Stimulated activated effector memory CD8-positive, alpha-beta T cell treated with anti-CD3 and anti-CD28 coated beads, Interleukin-12 subunit alpha, Interleukin-12 subunit beta, amount 100 ng/mL, for 72 hours (primary cell): ENCODE results near the gene ZNF524.
A peak's percentile ranks its signal among the peaks of the same experiment; 100 is the strongest.

ENCODE experiments used
- ATAC-seq: fragments of 150-1000 bp; cut with Tn5 transposase; 2 replicates; pipeline ENCODE4 v1.10.0; 2021
- DNase-seq, 2 donors: peaks; one replicate each; pipeline ENCODE4 v3.0.0; 2021 to 2022; ENCODE audit warnings: low spot score in 2 of 2
- H3K27ac Mint-ChIP-seq: one replicate; pipeline ENCODE4 v1.8.0; 2022; ENCODE audit warnings: mild to moderate bottlenecking, mixed read lengths
- H3K36me3 Mint-ChIP-seq: one replicate; pipeline ENCODE4 v1.8.0; 2022; ENCODE audit warnings: mild to moderate bottlenecking, mixed read lengths
- H3K4me1 Mint-ChIP-seq: one replicate; pipeline ENCODE4 v1.8.0; 2022; ENCODE audit warnings: mixed read lengths
- H3K4me3 Mint-ChIP-seq: one replicate; pipeline ENCODE4 v1.8.0; 2022; ENCODE audit warnings: mild to moderate bottlenecking, mixed read lengths
- H3K9me3 Mint-ChIP-seq: one replicate; pipeline ENCODE4 v1.8.0; 2022; ENCODE audit warnings: mixed read lengths

ZNF524 gene

GRCh38 chr19:55592391-55593090, 7.5 kb upstream of the ZNF524 start:
- peaks cover under 1% of the 10 kb centered on the region for H3K4me1 Mint-ChIP-seq
- H3K36me3 Mint-ChIP-seq = peaks cover 36% of the 10 kb centered on the region

GRCh38 chr19:55593096-55593772, 6.9 kb upstream of the ZNF524 start:
- no peak for DNase-seq
- Mint-ChIP-seq H3K4me1 (no peaks in the 10 kb centered on the region), H3K27ac (no peak overlapping the region), H3K9me3 (no peaks in the 10 kb centered on the region), H3K4me3 (no peak overlapping the region), H3K36me3 (peaks cover 36% of the 10 kb centered on the region)
- no peak for ATAC-seq

More at GRCh38 chr19:55592391-55593090, 7.5 kb upstream of the ZNF524 start:
- ATAC-seq = no peak
- no peak overlapping the region for H3K4me3 Mint-ChIP-seq
- DNase-seq = no peak
- H3K27ac Mint-ChIP-seq = no peak overlapping the region
- H3K9me3 Mint-ChIP-seq = no peaks in the 10 kb centered on the region

- H3K4me3 Mint-ChIP-seq = no peak overlapping the region
- H3K9me3 Mint-ChIP-seq = no peaks in the 10 kb centered on the region
- ATAC-seq = no peak
- H3K27ac Mint-ChIP-seq = no peak overlapping the region
- DNase-seq = no peak
- peaks cover 54% of the 10 kb centered on the region for H3K36me3 Mint-ChIP-seq
- H3K4me1 Mint-ChIP-seq = peaks cover 8% of the 10 kb centered on the region
Observed at GRCh38 chr19:55594996-55595545, 5.0 kb upstream of the ZNF524 start.

- peak overlapping the region; percentile 18 for H3K27ac Mint-ChIP-seq
Observed at GRCh38 chr19:55596304-55596703, 3.8 kb upstream of the ZNF524 start.

GRCh38 chr19:55597501-55597921, 2.6 kb upstream of the ZNF524 start:
- peaks cover 22% of the 10 kb centered on the region for H3K4me1 Mint-ChIP-seq
- H3K4me3 Mint-ChIP-seq = no peak overlapping the region
- peak overlapping the region; percentile 32 for H3K27ac Mint-ChIP-seq
- DNase-seq = no peak
- no peak for ATAC-seq
- H3K36me3 Mint-ChIP-seq = peaks cover 70% of the 10 kb centered on the region
- no peaks in the 10 kb centered on the region for H3K9me3 Mint-ChIP-seq

More at GRCh38 chr19:55596304-55596703, 3.8 kb upstream of the ZNF524 start:
- Mint-ChIP-seq H3K4me1 (peaks cover 14% of the 10 kb centered on the region), H3K4me3 (no peak overlapping the region), H3K9me3 (no peaks in the 10 kb centered on the region), H3K36me3 (peaks cover 61% of the 10 kb centered on the region)
- no peak for ATAC-seq
- no peak for DNase-seq

- H3K4me3 Mint-ChIP-seq = no peak overlapping the region
- peaks cover 22% of the 10 kb centered on the region for H3K4me1 Mint-ChIP-seq
- peaks cover 70% of the 10 kb centered on the region for H3K36me3 Mint-ChIP-seq
- no peak for DNase-seq
- H3K9me3 Mint-ChIP-seq = no peaks in the 10 kb centered on the region
- peak overlapping the region; percentile 32 for H3K27ac Mint-ChIP-seq
- no peak for ATAC-seq
Observed at GRCh38 chr19:55598034-55598433, 2.1 kb upstream of the ZNF524 start.

- DNase-seq = peak; percentile 95 to 99
- H3K4me1 Mint-ChIP-seq = peaks cover 28% of the 10 kb centered on the region
- H3K4me3 Mint-ChIP-seq = peak overlapping the region; percentile 88
- H3K36me3 Mint-ChIP-seq = peaks cover 64% of the 10 kb centered on the region
- ATAC-seq = peak; percentile 74
- no peaks in the 10 kb centered on the region for H3K9me3 Mint-ChIP-seq
- H3K27ac Mint-ChIP-seq = peak overlapping the region; percentile 98
Observed at GRCh38 chr19:55598719-55599467, 1.2 kb upstream of the ZNF524 start.

- Mint-ChIP-seq H3K4me1 (peaks cover 32% of the 10 kb centered on the region), H3K4me3 (peak within 1 kb of the TSS; percentile 88), H3K36me3 (peaks cover 61% of the 10 kb centered on the region), H3K9me3 (no peaks in the 10 kb centered on the region), H3K27ac (peak within 1 kb of the TSS; percentile 98)
- peak; percentile 83 for ATAC-seq
- DNase-seq = peak; percentile 89 to 98
Observed at GRCh38 chr19:55599468-55599841, 633 bp upstream of the ZNF524 start, which contains the start of gene FIZ1. Gene FIZ1 (minus strand): TSS chr19:55599517. CDS start chr19:55597865, 1,652 bp downstream.

- H3K9me3 Mint-ChIP-seq = no peaks in the 10 kb centered on the region
- DNase-seq (no peak), ATAC-seq (no peak)
- peak overlapping the region; percentile 88 for H3K4me3 Mint-ChIP-seq
- H3K36me3 Mint-ChIP-seq = peaks cover 54% of the 10 kb centered on the region
- H3K27ac Mint-ChIP-seq = peak overlapping the region; percentile 79
- peaks cover 37% of the 10 kb centered on the region for H3K4me1 Mint-ChIP-seq
Observed at GRCh38 chr19:55600662-55601028, 557 bp downstream of the ZNF524 start.

GRCh38 chr19:55601084-55601483, 996 bp downstream of the ZNF524 start:
- Mint-ChIP-seq H3K27ac (peak overlapping the region; percentile 79), H3K9me3 (no peaks in the 10 kb centered on the region), H3K4me3 (peak overlapping the region; percentile 88), H3K4me1 (peaks cover 41% of the 10 kb centered on the region), H3K36me3 (peaks cover 55% of the 10 kb centered on the region)
- DNase-seq (no peak), ATAC-seq (no peak)

GRCh38 chr19:55602104-55603001, 2.3 kb downstream of the ZNF524 start:
- peaks cover 59% of the 10 kb centered on the region for H3K36me3 Mint-ChIP-seq
- H3K4me3 Mint-ChIP-seq = peak overlapping the region; percentile 88
- ATAC-seq = no peak
- no peak overlapping the region for H3K27ac Mint-ChIP-seq
- H3K4me1 Mint-ChIP-seq = peaks cover 54% of the 10 kb centered on the region
- DNase-seq = no peak
- H3K9me3 Mint-ChIP-seq = no peaks in the 10 kb centered on the region

- peak overlapping the region; percentile 94 for H3K27ac Mint-ChIP-seq
- DNase-seq = no peak
- peak overlapping the region; percentile 91 for H3K4me3 Mint-ChIP-seq
- H3K9me3 Mint-ChIP-seq = no peaks in the 10 kb centered on the region
- no peak for ATAC-seq
- H3K36me3 Mint-ChIP-seq = peaks cover 60% of the 10 kb centered on the region
- H3K4me1 Mint-ChIP-seq = peaks cover 61% of the 10 kb centered on the region
Observed at GRCh38 chr19:55603115-55603514, 3.0 kb downstream of the ZNF524 start.

GRCh38 chr19:55603581-55604292, 3.6 kb downstream of the ZNF524 start:
- H3K9me3 Mint-ChIP-seq = no peaks in the 10 kb centered on the region
- peaks cover 63% of the 10 kb centered on the region for H3K4me1 Mint-ChIP-seq
- peak overlapping the region; percentile 91 for H3K4me3 Mint-ChIP-seq
- peaks cover 55% of the 10 kb centered on the region for H3K36me3 Mint-ChIP-seq
- DNase-seq (no peak), ATAC-seq (no peak)
- peak overlapping the region; percentile 94 for H3K27ac Mint-ChIP-seq

GRCh38 chr19:55605207-55605636, 5.1 kb downstream of the ZNF524 start:
- ATAC-seq = peak; percentile 84
- peak overlapping the region; percentile 91 for H3K4me3 Mint-ChIP-seq

More at GRCh38 chr19:55605207-55605636, 5.1 kb downstream of the ZNF524 start:
- Mint-ChIP-seq H3K36me3 (peaks cover 51% of the 10 kb centered on the region), H3K9me3 (no peaks in the 10 kb centered on the region), H3K27ac (peak overlapping the region; percentile 94), H3K4me1 (peaks cover 69% of the 10 kb centered on the region)
- peak; percentile 98 to 99 for DNase-seq
